ENCODE measurements around the gene OBP2A. TPM values are rescaled to one million over a fixed set of nuclear protein-coding genes. Genes with fewer than 3 reads are reported as not detected.

The OBP2A gene
- total RNA-seq, 1 donor from 2014 or later = not detected

DNA sequence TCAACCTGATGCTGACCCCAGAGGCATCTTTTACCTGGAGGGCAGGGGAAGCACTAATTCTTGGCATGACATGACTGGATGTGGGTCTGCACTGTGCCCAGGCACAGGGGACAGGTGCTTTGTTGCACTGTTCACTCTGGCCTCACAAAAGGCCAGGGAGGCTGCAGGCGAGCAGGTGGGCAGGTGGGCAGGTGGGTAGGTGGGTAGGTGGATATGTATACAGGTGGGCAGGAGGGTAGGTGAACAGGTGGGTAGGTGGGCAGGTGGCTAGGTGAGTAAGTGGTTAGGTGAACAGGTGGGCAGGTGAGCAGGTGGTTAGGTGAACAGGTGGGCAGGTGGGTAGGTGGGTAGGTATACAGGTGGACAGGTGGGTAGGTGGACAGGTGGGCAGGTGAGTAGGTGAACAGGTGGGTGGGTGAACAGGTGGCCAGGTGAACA, 17.1 kb downstream of the OBP2A start:
- Mint-ChIP-seq H3K4me3 (ENCODE audit: unreplicated experiment) (no peak overlapping the region), H3K27ac (ENCODE audit: unreplicated experiment) (no peak overlapping the region), H3K36me3 (ENCODE audit: low read depth, unreplicated experiment) (no peaks in the 10 kb centered on the region), H3K9me3 (ENCODE audit: unreplicated experiment) (no peaks in the 10 kb centered on the region), H3K4me1 (ENCODE audit: unreplicated experiment) (no peaks in the 10 kb centered on the region), H3K27me3 (ENCODE audit: unreplicated experiment) (no peaks in the 10 kb centered on the region)
- DNase-seq (ENCODE audit: low spot score) = no peak
- TF ChIP-seq, protein P1, sequence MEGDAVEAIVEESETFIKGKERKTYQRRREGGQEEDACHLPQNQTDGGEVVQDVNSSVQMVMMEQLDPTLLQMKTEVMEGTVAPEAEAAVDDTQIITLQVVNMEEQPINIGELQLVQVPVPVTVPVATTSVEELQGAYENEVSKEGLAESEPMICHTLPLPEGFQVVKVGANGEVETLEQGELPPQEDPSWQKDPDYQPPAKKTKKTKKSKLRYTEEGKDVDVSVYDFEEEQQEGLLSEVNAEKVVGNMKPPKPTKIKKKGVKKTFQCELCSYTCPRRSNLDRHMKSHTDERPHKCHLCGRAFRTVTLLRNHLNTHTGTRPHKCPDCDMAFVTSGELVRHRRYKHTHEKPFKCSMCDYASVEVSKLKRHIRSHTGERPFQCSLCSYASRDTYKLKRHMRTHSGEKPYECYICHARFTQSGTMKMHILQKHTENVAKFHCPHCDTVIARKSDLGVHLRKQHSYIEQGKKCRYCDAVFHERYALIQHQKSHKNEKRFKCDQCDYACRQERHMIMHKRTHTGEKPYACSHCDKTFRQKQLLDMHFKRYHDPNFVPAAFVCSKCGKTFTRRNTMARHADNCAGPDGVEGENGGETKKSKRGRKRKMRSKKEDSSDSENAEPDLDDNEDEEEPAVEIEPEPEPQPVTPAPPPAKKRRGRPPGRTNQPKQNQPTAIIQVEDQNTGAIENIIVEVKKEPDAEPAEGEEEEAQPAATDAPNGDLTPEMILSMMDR (IDR thresholded peaks at IDR 0.05; ENCODE audit: unreplicated experiment) = no peak

GRCh38 chr9:135563858-135564257, 17.9 kb downstream of the OBP2A start:
- TF ChIP-seq, protein P1 (IDR thresholded peaks at IDR 0.05; ENCODE audit: unreplicated experiment) = no peak
- no peaks in the 10 kb centered on the region for H3K9me3 Mint-ChIP-seq (ENCODE audit: unreplicated experiment)
- H3K27ac Mint-ChIP-seq (ENCODE audit: unreplicated experiment) = no peak overlapping the region
- no peaks in the 10 kb centered on the region for H3K27me3 Mint-ChIP-seq (ENCODE audit: unreplicated experiment)
- no peak overlapping the region for H3K4me3 Mint-ChIP-seq (ENCODE audit: unreplicated experiment)
- H3K36me3 Mint-ChIP-seq (ENCODE audit: low read depth, unreplicated experiment) = no peaks in the 10 kb centered on the region
- DNase-seq (ENCODE audit: low spot score) = no peak
- no peaks in the 10 kb centered on the region for H3K4me1 Mint-ChIP-seq (ENCODE audit: unreplicated experiment)

DNA sequence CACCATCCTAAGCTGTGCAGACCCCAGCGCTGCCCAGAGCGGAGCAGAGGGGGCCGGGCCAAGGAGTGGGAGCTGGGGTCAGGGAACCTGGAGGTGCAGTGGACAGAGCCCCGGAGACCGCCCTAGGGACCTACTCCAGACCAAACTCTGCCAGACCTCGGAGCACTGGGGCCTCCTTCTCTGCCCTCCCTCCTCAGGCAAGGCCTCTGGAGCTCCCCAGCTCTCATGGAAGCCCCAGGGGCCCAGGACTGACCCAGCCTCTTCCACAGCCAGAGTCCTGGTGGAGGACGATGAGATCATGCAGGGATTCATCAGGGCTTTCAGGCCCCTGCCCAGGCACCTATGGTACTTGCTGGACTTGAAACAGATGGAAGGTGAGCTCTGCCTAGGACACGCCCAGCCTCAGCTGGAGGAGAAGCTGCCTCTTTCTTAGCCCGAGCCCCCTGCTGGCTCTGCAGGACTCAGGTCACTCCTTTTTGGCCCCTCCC, 19.3 kb downstream of the OBP2A start:
- TF ChIP-seq, protein P1 (IDR thresholded peaks at IDR 0.05; ENCODE audit: unreplicated experiment) = no peak
- no peak overlapping the region for H3K4me3 Mint-ChIP-seq (ENCODE audit: unreplicated experiment)
- H3K27me3 Mint-ChIP-seq (ENCODE audit: unreplicated experiment) = no peaks in the 10 kb centered on the region
- DNase-seq (ENCODE audit: low spot score) = no peak
- H3K9me3 Mint-ChIP-seq (ENCODE audit: unreplicated experiment) = no peaks in the 10 kb centered on the region
- no peak overlapping the region for H3K27ac Mint-ChIP-seq (ENCODE audit: unreplicated experiment)
- H3K36me3 Mint-ChIP-seq (ENCODE audit: low read depth, unreplicated experiment) = no peaks in the 10 kb centered on the region
- H3K4me1 Mint-ChIP-seq (ENCODE audit: unreplicated experiment) = no peaks in the 10 kb centered on the region

- no peaks in the 10 kb centered on the region for H3K27me3 Mint-ChIP-seq (ENCODE audit: unreplicated experiment)
- no peaks in the 10 kb centered on the region for H3K36me3 Mint-ChIP-seq (ENCODE audit: low read depth, unreplicated experiment)
- no peak for DNase-seq (ENCODE audit: low spot score)
- no peak overlapping the region for H3K4me3 Mint-ChIP-seq (ENCODE audit: unreplicated experiment)
- no peak overlapping the region for H3K27ac Mint-ChIP-seq (ENCODE audit: unreplicated experiment)
- TF ChIP-seq, protein P1 (IDR thresholded peaks at IDR 0.05; ENCODE audit: unreplicated experiment) = no peak
- H3K9me3 Mint-ChIP-seq (ENCODE audit: unreplicated experiment) = no peaks in the 10 kb centered on the region
- H3K4me1 Mint-ChIP-seq (ENCODE audit: unreplicated experiment) = no peaks in the 10 kb centered on the region
These were observed 19.7 kb downstream of the OBP2A start for GRCh38 chr9:135565636-135566035.

DNA sequence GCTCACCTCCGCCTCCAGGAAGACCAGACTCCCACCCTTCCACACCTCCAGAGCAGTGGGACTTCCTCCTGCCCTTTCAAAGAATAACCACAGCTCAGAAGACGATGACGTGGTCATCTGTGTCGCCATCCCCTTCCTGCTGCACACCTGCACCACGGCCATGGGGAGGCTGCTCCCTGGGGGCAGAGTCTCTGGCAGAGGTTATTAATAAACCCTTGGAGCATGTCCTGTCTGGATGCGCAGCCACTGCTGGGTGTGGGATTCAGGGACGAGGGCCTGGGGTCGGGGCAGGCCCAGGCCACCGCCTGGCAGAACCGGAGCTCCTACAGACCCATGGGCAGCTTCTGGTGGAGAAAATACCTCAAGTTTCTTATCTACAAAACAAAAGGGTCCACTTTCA, 20.6 kb downstream of the OBP2A start:
- DNase-seq (ENCODE audit: low spot score) = no peak
- Mint-ChIP-seq H3K27ac (ENCODE audit: unreplicated experiment) (no peak overlapping the region), H3K27me3 (ENCODE audit: unreplicated experiment) (no peaks in the 10 kb centered on the region), H3K9me3 (ENCODE audit: unreplicated experiment) (no peaks in the 10 kb centered on the region), H3K36me3 (ENCODE audit: low read depth, unreplicated experiment) (no peaks in the 10 kb centered on the region), H3K4me3 (ENCODE audit: unreplicated experiment) (no peak overlapping the region), H3K4me1 (ENCODE audit: unreplicated experiment) (no peaks in the 10 kb centered on the region)
- TF ChIP-seq, protein P1 (IDR thresholded peaks at IDR 0.05; ENCODE audit: unreplicated experiment) = no peak
